ENCODE data around the gene ZNF341.

DNA sequence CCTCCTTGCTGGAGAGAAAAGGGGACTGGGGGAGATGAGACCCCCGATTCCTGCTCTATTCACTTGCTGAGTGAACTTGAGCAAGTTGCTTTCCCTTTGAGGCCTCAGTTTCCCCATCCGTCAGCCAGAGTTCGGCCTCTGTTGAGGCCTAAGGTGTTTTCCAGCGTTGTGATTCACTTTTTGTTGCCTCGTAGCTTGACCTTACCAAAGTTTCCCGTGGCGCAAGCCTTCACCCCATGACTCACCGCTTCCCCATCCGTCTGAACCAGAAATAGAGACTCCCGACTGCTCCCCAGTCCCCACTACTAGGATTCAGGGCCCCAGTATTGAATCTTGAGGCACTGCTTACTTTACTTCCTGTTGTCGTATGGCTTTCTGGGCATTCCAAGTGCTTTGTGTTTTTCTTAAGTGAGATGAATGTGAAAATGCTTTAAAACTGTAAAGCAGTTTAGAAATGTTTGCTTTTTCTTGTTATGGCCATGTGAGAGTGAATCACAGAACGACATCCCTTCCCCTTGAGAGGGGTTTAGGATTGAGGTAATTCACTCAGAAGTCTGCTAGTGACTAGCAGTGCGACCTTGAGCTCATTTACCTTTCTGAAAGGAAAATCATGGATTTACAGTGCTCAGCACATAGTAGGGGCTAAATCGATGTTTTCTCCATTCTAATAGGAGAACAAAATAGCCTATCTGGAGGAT lies 80.5 kb downstream of the ZNF341 start:
- TF ChIP-seq EZH2 (IDR thresholded peaks at IDR 0.05; ENCODE audit: insufficient read depth, poor library complexity, severe bottlenecking) (no peak), EZH2phosphoT487 (IDR thresholded peaks at IDR 0.05; ENCODE audit: insufficient read depth, low read depth) (no peak)
